ENCODE results near the gene NCOA3. TPM values are rescaled to one million over a fixed set of nuclear protein-coding genes. Genes with fewer than 3 reads are reported as not detected.
A peak's percentile ranks its signal among the peaks of the same experiment; 100 is the strongest.

The NCOA3 gene
- total RNA-seq, 1 experiment from 2014 or later = 13.7 TPM

- peak; percentile 50 for DNase-seq (ENCODE audit: low read depth)
Observed at GRCh38 chr20:47704746-47705496, 203.2 kb downstream of the NCOA3 start.

- no peak for DNase-seq (ENCODE audit: low read depth)
Observed at GRCh38 chr20:47705497-47705856, 203.8 kb downstream of the NCOA3 start.

- DNase-seq (ENCODE audit: low read depth) = no peak
Observed at GRCh38 chr20:47706345-47706744, 204.7 kb downstream of the NCOA3 start.

Other genes starting within 250 kb of the NCOA3 start
- 15.4 and 20.7 TPM in 2 replicates for gene ZMYND8, start 145.2 kb upstream of the NCOA3 start, total RNA-seq (2014; rRNA removed; shearing (Covaris generic))

Measured in Daoy (cell line).